Testis (tissue), 3 donors: ENCODE data around the gene AP1M1. TPM values are rescaled to one million over a fixed set of nuclear protein-coding genes. Genes with fewer than 3 reads are reported as not detected.

Experiments used
- DNase-seq: peaks from one replicate; pipeline ENCODE4 v3.0.0-alpha.2; 2019
- H3K27ac ChIP-seq, 2 donors: fragments of 200-600 bp; sonication (generic); one replicate each; pipeline ENCODE4 v1.5.1; 2019
- H3K27me3 ChIP-seq: fragments of 200-600 bp; sonication (generic); one replicate; pipeline ENCODE4 v1.5.1; 2019
- H3K36me3 ChIP-seq: fragments of 200-600 bp; sonication (generic); one replicate; pipeline ENCODE4 v1.5.1; 2017; ENCODE audit warnings: low read depth; ENCODE audit errors: missing control alignments
- H3K4me1 ChIP-seq: fragments of 200-600 bp; sonication (generic); one replicate; pipeline ENCODE4 v1.5.1; 2019
- H3K4me3 ChIP-seq, 2 donors: fragments of 200-600 bp; sonication (generic); one replicate each; pipeline ENCODE4 v1.5.1; 2017 to 2019
- H3K9me3 ChIP-seq: fragments of 200-600 bp; sonication (generic); one replicate; pipeline ENCODE4 v1.5.1; 2017
- POLR2A ChIP-seq: fragments of 450-650 bp; IDR thresholded peaks from one replicate; pipeline ENCODE4 v1.6.1; 2017; ENCODE audit warnings: antibody characterized with exemption, mild to moderate bottlenecking, moderate library complexity
- WGBS, 2 donors: methylation state at CpG; one replicate each; pipeline ENCODE4 v1.1.5; 2018; 5-methylcytosine and 5-hydroxymethylcytosine counted together
- intact Hi-C: fragments of 100-400 bp; cut with DNase I; formaldehyde crosslinking; loops from one replicate; pipeline ENCODE4 v1.15.1; 2023; ENCODE audit warnings: low total_unique reads
- polyA plus RNA-seq: library from polyadenylated mRNA; stranded (reverse); fragments of 350-450 nt; fragmentation: Illumina TruSeq; extraction: RNeasy Lipid Tissue Mini Kit (QIAGEN cat#74804); gene quantifications from one replicate; pipeline ENCODE4 v1.2.3, GENCODE V29; 2014; ENCODE audit warnings: low read depth, low replicate concordance; ENCODE audit not compliant: insufficient read depth
- total RNA-seq, 2 donors: library from RNA; depleted of rRNA; stranded (reverse); fragments of >200 nt; gene quantifications; one replicate each; pipeline ENCODE4 v1.2.3, GENCODE V29; 2016
- TF ChIP-seq, protein P1 (sequence below), 3 experiments: fragments of 450-650 bp in 2 of 3; fragments of 200-600 bp in 1 of 3; sonication (generic) in 1 of 3; IDR thresholded peaks; one replicate each; pipeline ENCODE4 v1.5.1; 2016 to 2019; ENCODE audit warnings: antibody characterized with exemption in 3 of 3, mild to moderate bottlenecking in 2 of 3, moderate library complexity in 1 of 3

Gene AP1M1
- total and polyA plus RNA-seq, 3 donors from 2014 or later = 134 to 172 (median 145) TPM

DNA sequence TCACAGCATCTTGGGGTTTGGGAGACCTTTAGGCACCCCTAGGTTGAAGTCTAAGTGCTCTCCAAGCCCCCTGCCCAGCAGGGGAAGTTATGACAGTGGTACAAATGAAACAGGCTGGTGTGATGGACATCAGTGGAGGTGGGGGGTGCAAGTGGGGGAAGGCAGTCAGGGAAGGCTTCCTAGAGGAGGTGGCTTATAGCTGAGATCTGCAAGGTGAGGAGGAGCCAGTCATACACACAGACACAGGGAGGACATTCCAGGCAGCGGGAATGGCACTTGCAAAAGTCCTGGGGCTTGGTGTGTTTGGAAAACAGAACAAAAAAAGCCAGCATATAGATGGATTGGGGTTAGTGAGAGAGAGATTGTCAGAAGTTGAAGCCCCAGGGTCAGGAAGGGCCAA lies 42.6 kb upstream of the AP1M1 start:
- H3K27ac ChIP-seq = no peak overlapping the region
- DNase-seq = no peak

DNA sequence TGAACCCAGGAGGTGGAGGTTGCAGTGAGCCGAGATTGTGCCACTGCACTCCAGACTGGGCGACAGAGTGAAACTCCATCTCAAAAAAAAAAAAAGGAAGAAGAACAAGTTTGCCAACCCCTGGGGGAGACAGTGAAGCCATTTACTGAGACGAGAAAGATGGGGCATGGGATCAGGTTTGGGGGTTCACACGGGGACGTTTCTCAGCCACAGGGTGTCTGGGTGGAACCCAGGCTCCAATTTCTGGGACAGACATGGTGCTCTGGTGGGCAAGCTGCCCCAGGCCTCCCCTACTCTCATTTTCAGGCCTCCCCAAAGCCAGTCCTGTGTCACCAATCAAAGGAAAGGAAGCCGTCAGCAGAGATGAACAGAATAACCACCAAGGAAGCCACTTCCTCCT lies 40.8 kb upstream of the AP1M1 start:
- intact Hi-C loops = no loop called here
- Histone ChIP-seq H3K27me3 (no peaks in the 10 kb centered on the region), H3K36me3 (no peaks in the 10 kb centered on the region), H3K9me3 (no peaks in the 10 kb centered on the region), H3K4me1 (no peaks in the 10 kb centered on the region), H3K27ac (no peak overlapping the region), H3K4me3 (no peak overlapping the region)
- WGBS, 2 donors = 86 to 96% methylated on average over 5 to 6 of the region's 6 CpGs
- TF ChIP-seq POLR2A = no peak
- TF ChIP-seq, protein P1, sequence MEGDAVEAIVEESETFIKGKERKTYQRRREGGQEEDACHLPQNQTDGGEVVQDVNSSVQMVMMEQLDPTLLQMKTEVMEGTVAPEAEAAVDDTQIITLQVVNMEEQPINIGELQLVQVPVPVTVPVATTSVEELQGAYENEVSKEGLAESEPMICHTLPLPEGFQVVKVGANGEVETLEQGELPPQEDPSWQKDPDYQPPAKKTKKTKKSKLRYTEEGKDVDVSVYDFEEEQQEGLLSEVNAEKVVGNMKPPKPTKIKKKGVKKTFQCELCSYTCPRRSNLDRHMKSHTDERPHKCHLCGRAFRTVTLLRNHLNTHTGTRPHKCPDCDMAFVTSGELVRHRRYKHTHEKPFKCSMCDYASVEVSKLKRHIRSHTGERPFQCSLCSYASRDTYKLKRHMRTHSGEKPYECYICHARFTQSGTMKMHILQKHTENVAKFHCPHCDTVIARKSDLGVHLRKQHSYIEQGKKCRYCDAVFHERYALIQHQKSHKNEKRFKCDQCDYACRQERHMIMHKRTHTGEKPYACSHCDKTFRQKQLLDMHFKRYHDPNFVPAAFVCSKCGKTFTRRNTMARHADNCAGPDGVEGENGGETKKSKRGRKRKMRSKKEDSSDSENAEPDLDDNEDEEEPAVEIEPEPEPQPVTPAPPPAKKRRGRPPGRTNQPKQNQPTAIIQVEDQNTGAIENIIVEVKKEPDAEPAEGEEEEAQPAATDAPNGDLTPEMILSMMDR (IDR thresholded peaks at IDR 0.05) = no peak
- no peak for DNase-seq

More for the DNA sequence above, 42.6 kb upstream of the AP1M1 start:
- intact Hi-C loops = no loop called here
- H3K27me3 ChIP-seq = no peaks in the 10 kb centered on the region
- no peaks in the 10 kb centered on the region for H3K9me3 ChIP-seq
- TF ChIP-seq POLR2A = no peak
- TF ChIP-seq, protein P1 (IDR thresholded peaks at IDR 0.05) = no peak
- H3K36me3 ChIP-seq = no peaks in the 10 kb centered on the region
- no peak overlapping the region for H3K4me3 ChIP-seq
- WGBS, 2 donors = 94 to 100% methylated on average over 1 of the region's 1 CpG
- H3K4me1 ChIP-seq = no peaks in the 10 kb centered on the region

GRCh38 chr19:16157601-16158000 lies 40.1 kb upstream of the AP1M1 start:
- H3K4me1 ChIP-seq = no peaks in the 10 kb centered on the region
- no peaks in the 10 kb centered on the region for H3K36me3 ChIP-seq
- no peak for TF ChIP-seq POLR2A
- TF ChIP-seq, protein P1 (IDR thresholded peaks at IDR 0.05) = no peak
- intact Hi-C loops = no loop called here
- no peaks in the 10 kb centered on the region for H3K9me3 ChIP-seq
- WGBS, 2 donors = 85 to 88% methylated on average over 9 to 10 of the region's 10 CpGs
- no peaks in the 10 kb centered on the region for H3K27me3 ChIP-seq
- DNase-seq = no peak
- H3K27ac ChIP-seq = no peak overlapping the region
- H3K4me3 ChIP-seq = no peak overlapping the region

DNA sequence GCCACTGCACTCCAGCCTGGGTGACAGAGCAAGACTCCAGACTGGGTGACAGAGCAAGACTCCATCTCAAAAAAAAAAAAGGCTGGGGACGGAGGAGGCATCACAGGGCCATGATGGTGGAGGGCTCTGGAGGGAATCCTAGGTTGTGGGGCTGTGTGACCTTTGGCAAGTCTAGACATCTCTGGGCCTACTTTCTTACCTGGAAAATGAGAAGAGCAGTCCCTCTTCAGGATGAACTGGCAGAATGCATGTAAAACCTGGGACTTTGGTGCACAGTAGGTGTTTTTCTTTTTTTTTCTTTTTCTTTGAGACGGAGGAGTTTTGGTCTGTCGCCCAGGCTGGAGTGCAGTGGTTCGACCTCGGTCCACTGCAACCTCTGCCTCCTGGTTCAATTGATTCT lies 38.1 kb upstream of the AP1M1 start:
- 91 to 92% methylated on average over 5 of the region's 5 CpGs for WGBS, 2 donors
- Histone ChIP-seq H3K36me3 (no peaks in the 10 kb centered on the region), H3K27me3 (no peaks in the 10 kb centered on the region), H3K9me3 (no peaks in the 10 kb centered on the region), H3K4me3 (no peak overlapping the region), H3K27ac (no peak overlapping the region), H3K4me1 (no peaks in the 10 kb centered on the region)
- TF ChIP-seq POLR2A = no peak
- TF ChIP-seq, protein P1 (IDR thresholded peaks at IDR 0.05) = no peak
- DNase-seq = no peak
- intact Hi-C loops = no loop called here

- intact Hi-C loops = no loop called here
- TF ChIP-seq POLR2A = no peak
- TF ChIP-seq, protein P1 (IDR thresholded peaks at IDR 0.05) = no peak
- H3K27ac ChIP-seq = no peak overlapping the region
- no peaks in the 10 kb centered on the region for H3K27me3 ChIP-seq
- 68 to 78% methylated on average over 5 to 6 of the region's 6 CpGs for WGBS, 2 donors
- H3K4me3 ChIP-seq = no peak overlapping the region
- no peak for DNase-seq
- no peaks in the 10 kb centered on the region for H3K36me3 ChIP-seq
- H3K4me1 ChIP-seq = no peaks in the 10 kb centered on the region
- H3K9me3 ChIP-seq = no peaks in the 10 kb centered on the region
Observed at GRCh38 chr19:16160445-16160942, 37.2 kb upstream of the AP1M1 start.
